Astrocyte (in vitro differentiated cells and primary cell): ENCODE results near the gene FHL3.

Source experiments
- CTCF ChIP-seq: IDR thresholded peaks from 2 replicates; pipeline ENCODE4 v1.5.1; 2011; ENCODE audit warnings: low read depth, mild to moderate bottlenecking, inconsistent platforms, low read length, moderate library complexity; ENCODE audit not compliant: insufficient read depth
- EZH2 ChIP-seq: IDR thresholded peaks from 2 replicates; pipeline ENCODE4 v1.6.1; 2012; ENCODE audit warnings: mild to moderate bottlenecking, low read length, inconsistent platforms; ENCODE audit not compliant: insufficient read depth

- TF ChIP-seq CTCF (no peak), EZH2 (peak; percentile 99)
These were observed 40.4 kb upstream of the FHL3 start for GRCh38 chr1:38045401-38046332.
